ENCODE data around the gene TBC1D9. TPM values are rescaled to one million over a fixed set of nuclear protein-coding genes. Genes with fewer than 3 reads are reported as not detected.

TBC1D9 gene
- total and polyA plus RNA-seq, 2 of the 13 experiments (the other 11 are each of a cell fraction or from before 2014, with no cell fraction given), result 11.9 to 12.2 TPM

GRCh38 chr4:140756319-140757231 is at the start of gene TBC1D9 (continued):
- TF ChIP-seq SMARCC2 (IDR thresholded peaks at IDR 0.05) (no peak), KDM6A (CRISPR knock-in tag; IDR thresholded peaks at IDR 0.05; ENCODE audit: low read depth) (no peak), TFDP1 (CRISPR knock-in tag; IDR thresholded peaks at IDR 0.05; ENCODE audit: borderline replicate concordance) (no peak; the same call in 1 of the 2 replicates), SPEN (CRISPR knock-in tag; IDR thresholded peaks at IDR 0.05; ENCODE audit: low read depth) (peak; percentile 57; the same call in 1 of the 2 replicates), TEF (CRISPR knock-in tag; IDR thresholded peaks at IDR 0.05) (no peak), ARNTL (CRISPR knock-in tag; IDR thresholded peaks at IDR 0.05) (no peak), ZBTB2 (CRISPR knock-in tag; IDR thresholded peaks at IDR 0.05; ENCODE audit: low read depth) (no peak), ZNF512B (CRISPR knock-in tag; IDR thresholded peaks at IDR 0.05; ENCODE audit: borderline replicate concordance) (peak; percentile 72; the same call in 1 of the 2 replicates), FOXO1 (CRISPR knock-in tag; IDR thresholded peaks at IDR 0.05) (peak; percentile 52), ZSCAN21 (CRISPR knock-in tag; IDR thresholded peaks at IDR 0.05; ENCODE audit: borderline replicate concordance) (peak; percentile 86), YEATS4 (CRISPR knock-in tag; IDR thresholded peaks at IDR 0.05; ENCODE audit: borderline replicate concordance) (peak; percentile 52), SSRP1 (CRISPR knock-in tag; IDR thresholded peaks at IDR 0.05) (no peak), HCFC1 (IDR thresholded peaks at IDR 0.05; ENCODE audit: low read depth, low read length) (no peak), ZMYM2 (CRISPR knock-in tag; IDR thresholded peaks at IDR 0.05) (peak; percentile 86), ZFP37 (CRISPR knock-in tag; IDR thresholded peaks at IDR 0.05; ENCODE audit: borderline replicate concordance) (0 out of 2 replicates have a peak, but pooled peaks have one; percentile 73), MYNN (CRISPR knock-in tag; IDR thresholded peaks at IDR 0.05; ENCODE audit: low read depth) (0 out of 2 replicates have a peak, but pooled peaks have one; percentile 83), CENPBD1 (CRISPR knock-in tag; IDR thresholded peaks at IDR 0.05; ENCODE audit: borderline replicate concordance, low read depth) (no peak), NKX3-1 (CRISPR knock-in tag; IDR thresholded peaks at IDR 0.05) (0 out of 2 replicates have a peak, but pooled peaks have one; percentile 70), TRIM22 (IDR thresholded peaks at IDR 0.05) (no peak)
- TF ChIP-seq, protein P1, sequence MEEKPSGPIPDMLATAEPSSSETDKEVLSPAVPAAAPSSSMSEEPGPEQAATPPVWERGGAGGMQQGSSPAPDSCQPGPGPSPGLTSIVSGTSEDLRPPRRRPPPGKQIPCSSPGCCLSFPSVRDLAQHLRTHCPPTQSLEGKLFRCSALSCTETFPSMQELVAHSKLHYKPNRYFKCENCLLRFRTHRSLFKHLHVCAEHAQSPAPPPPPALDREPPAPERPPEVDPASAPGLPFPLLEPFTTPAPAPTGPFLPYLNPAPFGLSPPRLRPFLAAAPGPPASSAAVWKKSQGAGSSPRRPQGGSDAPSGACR (CRISPR knock-in tag; IDR thresholded peaks at IDR 0.05), result no peak

Data from HepG2 (cell line).